Hepatocyte (in vitro differentiated cells): ENCODE results near the gene STMND1. TPM values are rescaled to one million over a fixed set of nuclear protein-coding genes. Genes with fewer than 3 reads are reported as not detected.

Experiments
- DNase-seq: peaks from one replicate; pipeline ENCODE4 v3.0.0-alpha.2; 2016; ENCODE audit warnings: low spot score
- H2AFZ ChIP-seq: fragments of 200-600 bp; sonication (generic); 2 replicates; pipeline ENCODE4 v1.6.0; 2016; ENCODE audit warnings: antibody characterized with exemption, mild to moderate bottlenecking
- H3K27ac ChIP-seq: fragments of 200-600 bp; sonication (generic); 2 replicates; pipeline ENCODE4 v1.5.1; 2016; ENCODE audit warnings: mild to moderate bottlenecking
- H3K27me3 ChIP-seq: fragments of 200-600 bp; sonication (generic); 2 replicates; pipeline ENCODE4 v1.6.1; 2016
- H3K36me3 ChIP-seq: fragments of 200-600 bp; sonication (generic); replicated peaks from 2 replicates; pipeline ENCODE4 v1.5.1; 2016; ENCODE audit warnings: low read depth; ENCODE audit not compliant: insufficient read depth
- H3K4me1 ChIP-seq: fragments of 200-600 bp; sonication (generic); 2 replicates; pipeline ENCODE4 v1.5.1; 2016; ENCODE audit warnings: mild to moderate bottlenecking, moderate library complexity; ENCODE audit not compliant: insufficient read depth
- H3K4me2 ChIP-seq: fragments of 200-600 bp; sonication (generic); 2 replicates; pipeline ENCODE4 v1.6.0; 2016
- H3K4me3 ChIP-seq: fragments of 200-600 bp; sonication (generic); 2 replicates; pipeline ENCODE4 v1.5.1; 2016; ENCODE audit warnings: mild to moderate bottlenecking
- H3K79me2 ChIP-seq: fragments of 200-600 bp; sonication (generic); 2 replicates; pipeline ENCODE4 v1.6.0; 2017; ENCODE audit warnings: mild to moderate bottlenecking
- H3K9me2 ChIP-seq: fragments of 200-600 bp; sonication (generic); replicated peaks from 2 replicates; pipeline ENCODE4 v1.6.0; 2017; ENCODE audit warnings: mild to moderate bottlenecking; ENCODE audit not compliant: insufficient read depth
- H3K9me3 ChIP-seq: fragments of 200-600 bp; sonication (generic); 2 replicates; pipeline ENCODE4 v1.5.1; 2016; ENCODE audit warnings: low read depth, mild to moderate bottlenecking
- H4K20me1 ChIP-seq: fragments of 200-600 bp; sonication (generic); 2 replicates; pipeline ENCODE4 v1.6.0; 2016; ENCODE audit warnings: mild to moderate bottlenecking; ENCODE audit not compliant: insufficient read depth, poor library complexity, severe bottlenecking
- EZH2 ChIP-seq: fragments of 200-600 bp; sonication (generic); IDR thresholded peaks from 2 replicates; pipeline ENCODE4 v1.6.1; 2016; ENCODE audit warnings: antibody characterized with exemption, mild to moderate bottlenecking, borderline replicate concordance
- EZH2phosphoT487 ChIP-seq: fragments of 200-600 bp; sonication (generic); IDR thresholded peaks from one replicate; pipeline ENCODE4 v1.6.1; 2018; ENCODE audit warnings: antibody characterized with exemption, mild to moderate bottlenecking, low read depth, moderate library complexity; ENCODE audit not compliant: unreplicated experiment, severe bottlenecking
- WGBS: methylation state at CpG from one replicate; pipeline ENCODE4 v1.1.6; 2016; ENCODE audit warnings: low lambda C conversion rate; ENCODE audit errors: missing lambda C conversion rate; 5-methylcytosine and 5-hydroxymethylcytosine counted together
- polyA plus RNA-seq: library from polyadenylated mRNA; unstranded; fragments of >200 nt; fragmentation: Nextera tagmentation; extraction: Ambion mirVana; gene quantifications from 2 replicates; pipeline ENCODE4 v1.2.1, GENCODE V29; 2016
- total RNA-seq: library from RNA; depleted of rRNA; stranded (reverse); fragments of >200 nt; gene quantifications from 2 replicates; pipeline ENCODE4 v1.2.3, GENCODE V29; 2014
- TF ChIP-seq, protein P1 (sequence below): fragments of 200-600 bp; sonication (generic); IDR thresholded peaks from 2 replicates; pipeline ENCODE4 v1.5.1; 2016; ENCODE audit warnings: antibody characterized with exemption, mild to moderate bottlenecking; ENCODE audit not compliant: poor library complexity

The STMND1 gene
- total RNA-seq: 0.27 TPM in 1 of 2 replicates, not detected in the other
- polyA plus RNA-seq: 0.39 TPM in 1 of 2 replicates, not detected in the other

DNA sequence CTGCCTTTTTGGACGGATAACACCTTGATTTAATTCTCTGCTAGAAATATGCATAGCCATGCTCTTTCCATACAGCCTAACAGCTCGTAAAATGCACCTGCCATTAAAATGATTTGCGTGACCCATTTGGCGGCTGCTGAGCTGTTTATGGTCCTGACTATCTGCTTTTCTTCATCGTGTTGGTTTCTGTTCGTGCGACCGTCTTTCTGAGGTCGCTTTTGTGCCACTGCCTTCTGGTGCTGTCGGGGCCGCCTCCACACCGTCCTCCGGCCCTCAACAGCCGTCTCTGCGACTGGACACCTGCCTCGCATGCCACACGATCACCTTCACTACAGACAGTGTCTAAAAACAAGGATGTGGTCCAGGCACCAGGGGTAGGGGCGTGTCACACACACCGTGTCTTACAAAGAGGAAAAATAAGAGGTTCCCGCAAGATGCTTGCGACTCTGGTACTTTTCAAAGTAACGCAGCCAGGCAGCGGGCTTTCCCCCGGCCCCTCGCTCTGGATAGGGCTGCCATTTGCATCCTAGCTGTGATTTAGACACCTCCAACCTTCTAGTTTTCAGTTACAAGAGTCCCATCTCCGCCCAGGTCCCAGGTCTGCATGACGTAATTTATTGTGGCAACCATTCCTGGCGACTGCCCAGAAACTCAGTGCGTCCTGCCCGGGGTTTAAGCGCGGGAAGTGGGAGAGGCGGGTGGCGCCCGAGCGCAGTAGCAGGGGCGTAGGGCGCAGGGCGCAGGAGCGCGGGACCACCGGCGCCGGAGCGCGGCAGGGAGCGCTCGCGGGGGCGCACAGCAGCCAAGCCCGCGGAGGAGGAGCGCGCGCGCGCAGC, at the start of gene STMND1:
Gene STMND1 (plus strand): TSS at position 629 of the 836 bp plus-strand sequence. CDS start 208 bp downstream, outside the sequence.
- WGBS: 5% methylated on average over 57 of the region's 57 CpGs
- Histone ChIP-seq H3K9me3 (no peaks in the 10 kb centered on the region), H3K9me2 (no peaks in the 10 kb centered on the region), H3K4me1 (peaks cover 5% of the 10 kb centered on the region), H4K20me1 (no peaks in the 10 kb centered on the region), H3K4me3 (peak within 1 kb of the TSS; percentile 15), H2AFZ (peak within 1 kb of the TSS; percentile 73), H3K27ac (peak within 1 kb of the TSS; percentile 72), H3K36me3 (no peaks in the 10 kb centered on the region), H3K27me3 (peaks cover 11% of the 10 kb centered on the region), H3K4me2 (peak within 1 kb of the TSS; percentile 90), H3K79me2 (no peaks in the 10 kb centered on the region)
- DNase-seq: peak; percentile 71
- TF ChIP-seq EZH2 (no peak), EZH2phosphoT487 (no peak)
- TF ChIP-seq, protein P1, sequence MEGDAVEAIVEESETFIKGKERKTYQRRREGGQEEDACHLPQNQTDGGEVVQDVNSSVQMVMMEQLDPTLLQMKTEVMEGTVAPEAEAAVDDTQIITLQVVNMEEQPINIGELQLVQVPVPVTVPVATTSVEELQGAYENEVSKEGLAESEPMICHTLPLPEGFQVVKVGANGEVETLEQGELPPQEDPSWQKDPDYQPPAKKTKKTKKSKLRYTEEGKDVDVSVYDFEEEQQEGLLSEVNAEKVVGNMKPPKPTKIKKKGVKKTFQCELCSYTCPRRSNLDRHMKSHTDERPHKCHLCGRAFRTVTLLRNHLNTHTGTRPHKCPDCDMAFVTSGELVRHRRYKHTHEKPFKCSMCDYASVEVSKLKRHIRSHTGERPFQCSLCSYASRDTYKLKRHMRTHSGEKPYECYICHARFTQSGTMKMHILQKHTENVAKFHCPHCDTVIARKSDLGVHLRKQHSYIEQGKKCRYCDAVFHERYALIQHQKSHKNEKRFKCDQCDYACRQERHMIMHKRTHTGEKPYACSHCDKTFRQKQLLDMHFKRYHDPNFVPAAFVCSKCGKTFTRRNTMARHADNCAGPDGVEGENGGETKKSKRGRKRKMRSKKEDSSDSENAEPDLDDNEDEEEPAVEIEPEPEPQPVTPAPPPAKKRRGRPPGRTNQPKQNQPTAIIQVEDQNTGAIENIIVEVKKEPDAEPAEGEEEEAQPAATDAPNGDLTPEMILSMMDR: no peak

DNA sequence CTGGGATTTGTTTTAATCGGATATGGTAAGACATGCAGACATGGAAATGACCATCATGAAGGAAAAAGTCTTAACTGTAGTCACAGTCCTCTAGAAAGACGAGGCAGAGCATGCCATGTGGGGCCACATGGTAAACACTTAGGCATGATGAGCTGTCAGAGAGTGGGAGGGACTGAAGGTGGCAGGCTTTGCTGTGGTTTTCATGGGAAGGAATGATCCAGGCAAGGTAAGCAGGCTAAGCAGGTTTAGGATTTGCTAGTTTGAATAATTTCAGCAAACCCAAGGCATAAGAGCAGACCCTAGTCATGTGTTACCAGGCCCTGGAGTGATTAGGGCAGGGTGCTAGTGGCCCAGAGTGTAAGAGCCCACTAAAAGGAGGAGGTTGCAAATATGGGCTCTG, 47.2 kb upstream of the STMND1 start:
- H4K20me1 ChIP-seq: no peaks in the 10 kb centered on the region
- H3K79me2 ChIP-seq: no peaks in the 10 kb centered on the region
- no peaks in the 10 kb centered on the region for H3K9me3 ChIP-seq
- TF ChIP-seq EZH2phosphoT487 (no peak), EZH2 (no peak)
- TF ChIP-seq, protein P1: no peak
- no peak overlapping the region for H3K4me3 ChIP-seq
- no peak overlapping the region for H3K27ac ChIP-seq
- no peaks in the 10 kb centered on the region for H3K4me1 ChIP-seq
- H3K36me3 ChIP-seq: no peaks in the 10 kb centered on the region
- no peak overlapping the region for H3K4me2 ChIP-seq
- WGBS: 77% methylated on average over 2 of the region's 2 CpGs
- H3K9me2 ChIP-seq: no peaks in the 10 kb centered on the region
- DNase-seq: no peak
- no peak overlapping the region for H2AFZ ChIP-seq
- H3K27me3 ChIP-seq: no peaks in the 10 kb centered on the region

DNA sequence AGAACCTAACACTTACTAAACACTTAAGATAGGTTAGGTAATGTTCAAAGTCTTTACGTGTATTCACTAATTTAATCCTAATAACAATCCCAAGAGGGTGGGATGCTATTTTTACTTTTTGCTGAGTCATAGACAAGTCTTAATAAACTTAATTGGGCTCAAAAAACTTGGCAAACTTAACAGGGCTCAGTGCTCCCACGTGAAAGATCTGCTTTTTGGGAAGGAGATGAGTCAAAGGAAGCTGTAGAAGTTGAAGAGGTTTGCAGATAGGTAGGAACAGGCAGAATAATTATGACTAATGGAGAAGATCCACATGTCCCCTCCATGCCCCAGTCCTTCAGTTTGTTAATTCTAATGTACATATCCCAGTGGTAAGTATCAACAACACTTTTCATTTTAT, 44.5 kb upstream of the STMND1 start:
- H3K4me2 ChIP-seq: no peak overlapping the region
- no peak overlapping the region for H3K27ac ChIP-seq
- H3K9me3 ChIP-seq: no peaks in the 10 kb centered on the region
- DNase-seq: no peak
- no peaks in the 10 kb centered on the region for H3K4me1 ChIP-seq
- no peak overlapping the region for H2AFZ ChIP-seq
- 65% methylated on average over 2 of the region's 2 CpGs for whole genome bisulfite sequencing
- TF ChIP-seq, protein P1: no peak
- TF ChIP-seq EZH2phosphoT487 (no peak), EZH2 (no peak)
- no peaks in the 10 kb centered on the region for H3K79me2 ChIP-seq
- no peaks in the 10 kb centered on the region for H3K36me3 ChIP-seq
- no peaks in the 10 kb centered on the region for H4K20me1 ChIP-seq
- no peak overlapping the region for H3K4me3 ChIP-seq
- no peaks in the 10 kb centered on the region for H3K9me2 ChIP-seq
- H3K27me3 ChIP-seq: no peaks in the 10 kb centered on the region
